GM19099 (cell line): ENCODE measurements around the gene NCAM1.

Experiments
- POLR2A ChIP-seq: IDR thresholded peaks from 3 replicates; pipeline ENCODE4 v1.6.1; 2011; ENCODE audit warnings: low read depth; ENCODE audit not compliant: insufficient read length; ENCODE audit errors: extremely low read depth

The NCAM1 gene

DNA sequence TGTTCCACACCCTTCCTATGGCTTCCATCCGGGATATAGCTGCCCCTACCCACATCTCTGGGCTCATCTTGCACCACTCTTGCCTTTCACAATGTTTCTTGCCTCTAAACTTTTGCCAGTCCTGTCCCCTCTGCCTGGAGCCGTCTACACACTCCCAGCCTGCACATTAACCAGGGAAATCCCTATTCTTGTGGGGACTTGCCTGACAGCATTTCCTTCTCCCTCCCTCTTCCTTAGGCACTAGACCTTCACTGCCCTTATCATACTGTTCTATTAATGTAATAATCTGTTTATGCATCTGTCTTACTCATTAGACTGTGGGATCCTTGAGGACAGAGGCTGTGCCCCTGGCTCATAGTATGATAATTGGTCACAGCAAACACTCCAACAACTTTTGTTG, 347.4 kb downstream of the NCAM1 start:
- no peak for TF ChIP-seq POLR2A

DNA sequence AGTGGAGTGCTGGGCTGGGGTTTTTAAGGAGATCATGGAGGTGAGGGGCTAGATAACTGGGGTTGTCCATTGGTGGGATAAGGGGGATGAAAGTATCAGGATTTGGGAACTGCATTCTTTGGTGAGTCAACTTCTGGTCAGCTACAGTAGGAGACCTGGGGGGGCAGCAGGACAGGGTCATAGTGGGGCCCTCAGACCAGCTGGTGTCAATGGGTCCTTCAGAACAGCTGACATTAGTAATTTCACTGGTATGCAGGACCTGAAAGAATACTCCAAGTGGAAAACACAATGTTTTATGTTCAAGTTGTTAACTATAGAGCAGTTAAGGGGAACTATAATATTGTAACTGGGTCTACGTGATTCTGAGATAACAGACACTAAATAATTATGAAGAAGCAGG, 350.3 kb downstream of the NCAM1 start:
- TF ChIP-seq POLR2A = no peak

DNA sequence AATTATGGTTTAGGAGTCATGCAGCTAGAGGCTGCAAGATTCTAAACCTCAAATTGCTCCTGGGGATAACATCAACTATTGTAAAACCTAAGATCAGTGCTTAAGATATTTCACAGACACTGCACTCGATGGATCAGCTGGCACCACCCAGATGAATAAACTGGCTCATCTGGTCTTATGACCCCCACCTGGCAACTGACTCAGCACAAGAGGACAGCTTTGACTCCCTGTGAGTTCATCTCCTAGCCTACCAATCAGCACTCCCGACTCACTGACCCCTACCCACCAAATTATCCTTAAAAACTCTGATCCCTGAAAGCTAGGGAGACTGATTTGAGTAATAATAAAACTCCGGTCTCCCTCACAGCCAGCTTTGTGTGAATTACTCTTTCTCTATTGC, 352.4 kb downstream of the NCAM1 start:
- no peak for TF ChIP-seq POLR2A

DNA sequence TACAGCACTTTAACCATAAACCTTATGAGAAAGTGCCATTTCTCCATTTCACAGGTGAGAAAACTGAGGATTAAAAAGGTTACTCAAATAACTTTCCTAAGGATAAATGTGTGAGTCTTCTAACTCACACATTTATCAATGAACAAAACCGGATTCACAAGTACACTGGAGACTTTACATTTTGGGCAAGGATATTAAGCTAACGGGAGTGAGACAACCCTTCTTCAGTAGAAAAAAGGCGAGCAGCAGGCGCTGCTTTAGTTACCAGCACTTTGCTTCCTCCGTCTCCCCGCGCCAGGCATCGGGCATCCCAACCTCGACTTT, 352.8 kb downstream of the NCAM1 start:
- TF ChIP-seq POLR2A = no peak

DNA sequence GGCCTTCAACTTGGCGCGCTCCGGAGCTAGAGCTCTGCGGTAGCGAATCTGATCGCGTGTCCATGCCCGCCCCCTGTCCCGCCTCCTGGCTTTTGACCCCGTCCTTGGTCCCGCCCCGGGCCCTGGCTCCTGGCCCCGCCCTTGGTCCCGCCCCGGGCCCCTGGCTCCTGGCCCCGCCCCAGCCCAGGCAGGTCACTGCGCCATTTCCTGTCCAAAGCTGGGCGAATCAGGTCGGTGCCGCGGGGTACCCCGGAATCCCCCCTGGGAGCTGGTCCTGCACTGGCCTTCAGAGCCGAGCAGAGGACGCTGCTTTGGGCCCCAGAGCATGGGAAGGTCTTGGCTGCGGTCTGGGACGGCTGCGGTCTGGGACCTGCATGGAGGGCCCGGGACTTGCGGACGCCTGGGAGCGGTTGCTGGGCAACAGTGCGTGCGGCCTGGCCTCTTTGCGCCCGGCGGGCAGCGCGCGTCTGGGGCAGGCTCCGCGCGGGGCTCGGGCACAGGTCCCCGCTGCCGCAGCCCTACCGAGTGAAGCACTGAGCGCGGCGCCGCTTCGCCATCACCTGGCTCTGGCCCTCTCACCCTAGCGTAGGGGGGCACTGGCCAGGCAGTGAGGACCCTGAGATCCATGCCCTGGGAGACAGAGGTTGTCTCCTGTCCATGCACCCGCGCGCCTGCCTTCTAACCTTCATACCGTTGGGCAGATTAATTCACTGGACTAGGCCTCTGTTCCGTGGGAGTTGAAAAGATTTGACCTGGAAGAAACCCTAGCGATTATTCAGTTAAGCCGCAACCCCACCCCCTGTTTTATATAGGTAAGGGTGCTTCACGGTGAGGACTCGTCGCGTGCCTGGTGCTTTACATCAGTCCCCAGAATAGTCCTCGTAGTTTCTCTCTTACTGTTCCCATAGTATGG, 353.4 kb downstream of the NCAM1 start, which contains the start of gene TTC12:
TTC12 (plus strand) TSS at position 195 of the 913 bp plus-strand sequence. CDS start 1,675 bp downstream, outside the sequence.
- TF ChIP-seq POLR2A = peak; percentile 82

DNA sequence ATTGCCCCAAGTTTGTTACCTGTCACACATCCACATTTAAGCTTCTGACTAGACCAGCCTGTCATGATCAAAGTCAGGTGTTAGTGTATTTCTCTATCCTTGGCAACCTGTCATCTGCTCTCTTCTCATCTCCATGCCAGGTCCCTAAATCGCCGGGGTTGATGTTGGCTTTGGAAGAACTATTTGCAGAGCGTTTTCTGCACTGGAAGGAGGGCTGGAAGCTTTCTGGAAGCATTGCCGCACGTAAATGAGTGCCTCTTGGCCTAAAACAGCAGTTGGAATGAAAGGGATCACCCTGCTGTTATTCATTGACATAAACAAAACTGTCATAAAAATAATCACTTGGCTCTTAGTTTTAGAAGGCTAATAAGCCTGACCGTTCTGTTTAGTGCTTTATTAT, 354.6 kb downstream of the NCAM1 start:
- no peak for TF ChIP-seq POLR2A

DNA sequence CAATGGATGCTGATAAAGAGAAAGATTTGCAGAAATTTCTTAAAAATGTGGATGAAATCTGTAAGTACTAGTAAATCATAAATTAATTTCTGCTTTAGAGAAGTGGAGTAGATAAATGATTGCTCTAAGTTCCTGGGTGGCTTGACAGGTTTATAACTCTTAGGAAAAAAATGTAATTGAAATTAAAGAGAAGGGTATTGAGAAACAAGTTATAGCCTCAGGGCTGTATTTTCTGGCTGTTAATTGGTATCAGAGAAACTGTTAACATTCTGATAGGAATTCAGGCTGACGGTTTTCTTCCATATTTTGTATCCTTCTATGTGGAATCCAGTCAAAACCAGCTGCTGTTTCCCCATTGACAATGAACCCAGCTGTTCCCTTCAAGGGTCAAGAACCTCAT, 355.0 kb downstream of the NCAM1 start:
- TF ChIP-seq POLR2A = no peak

DNA sequence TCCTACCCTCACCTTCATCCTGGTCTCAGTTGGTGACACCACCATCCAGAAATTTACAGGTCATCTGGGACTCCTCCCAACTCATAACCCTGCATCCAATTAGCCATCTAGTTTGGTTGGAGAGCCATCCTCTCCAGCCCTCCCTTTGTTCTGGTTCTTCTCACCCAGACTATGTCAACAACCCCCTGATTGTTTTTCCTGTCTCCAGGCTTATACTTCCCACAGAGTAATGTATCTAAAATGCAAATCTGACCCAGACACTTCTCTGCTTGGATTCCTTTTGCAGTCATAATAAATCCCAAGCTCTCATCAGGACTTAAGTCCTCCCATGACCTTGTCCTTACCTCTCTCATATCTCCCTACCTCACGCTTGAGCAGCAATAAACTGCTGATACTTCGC, 356.1 kb downstream of the NCAM1 start:
- no peak for TF ChIP-seq POLR2A

DNA sequence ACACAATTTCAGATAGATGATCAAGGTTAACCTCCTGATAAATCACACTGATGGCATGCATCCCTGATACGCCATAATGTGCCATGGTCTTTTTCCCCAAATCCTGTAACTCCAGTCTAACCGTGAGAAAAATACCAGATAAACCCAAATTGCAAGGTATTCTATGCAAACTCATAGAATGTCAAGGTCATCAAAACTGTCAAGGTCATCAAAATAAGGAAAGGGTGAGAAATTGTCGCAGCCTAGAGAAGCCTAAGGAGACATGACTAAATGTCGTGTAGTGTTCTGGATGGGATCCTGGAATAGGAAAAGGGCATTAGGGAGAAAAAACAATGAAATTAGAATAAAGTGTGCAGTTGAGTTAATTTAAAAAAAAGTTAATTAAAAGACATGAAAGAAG, 357.9 kb downstream of the NCAM1 start:
- TF ChIP-seq POLR2A = no peak

DNA sequence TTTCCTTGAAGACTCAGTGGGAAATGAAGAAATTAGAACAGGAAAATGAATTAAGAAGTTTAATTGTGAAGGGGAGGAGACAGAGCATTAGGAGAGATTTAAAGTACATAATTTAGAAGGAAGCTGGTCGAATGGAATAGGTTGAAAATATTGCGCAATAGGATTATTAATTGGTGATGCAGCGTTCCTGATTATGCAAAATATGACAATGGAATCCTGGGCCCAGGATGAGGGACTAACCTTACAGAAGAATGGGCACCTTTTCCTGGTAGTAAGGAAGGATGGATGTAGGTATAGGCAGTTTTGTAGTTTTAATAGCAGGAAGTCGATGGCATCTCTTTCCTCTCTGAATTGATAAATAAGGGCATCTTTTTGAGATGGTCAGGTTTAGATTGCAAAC, 360.9 kb downstream of the NCAM1 start:
- no peak for TF ChIP-seq POLR2A

DNA sequence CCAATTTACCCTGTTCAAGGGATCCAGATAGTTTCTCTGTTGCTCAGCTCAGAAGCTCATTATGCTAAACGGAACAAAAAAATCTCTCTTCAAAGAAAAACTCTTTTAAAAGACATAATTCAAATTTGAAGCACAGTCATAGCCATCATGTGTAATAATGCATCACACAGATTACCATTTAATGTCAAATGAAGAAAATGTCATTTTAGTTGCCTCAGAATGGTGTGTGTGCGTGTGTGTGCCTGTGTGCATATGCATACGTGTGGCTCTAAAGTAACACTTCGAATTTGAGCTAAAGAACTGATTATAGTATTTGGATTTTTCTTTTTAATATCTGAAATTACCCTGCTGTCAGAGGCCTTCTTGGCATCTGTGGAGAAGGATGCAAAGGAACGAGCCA, 363.0 kb downstream of the NCAM1 start:
- TF ChIP-seq POLR2A = no peak
